ENCODE data around the gene RTN4R. TPM values are rescaled to one million over a fixed set of nuclear protein-coding genes. Genes with fewer than 3 reads are reported as not detected.

RTN4R gene
- total and polyA plus RNA-seq, 2 of the 8 experiments (the other 6 are each of a cell fraction or from before 2014, with no cell fraction given), result 21.8 to 41.3 TPM

DNA sequence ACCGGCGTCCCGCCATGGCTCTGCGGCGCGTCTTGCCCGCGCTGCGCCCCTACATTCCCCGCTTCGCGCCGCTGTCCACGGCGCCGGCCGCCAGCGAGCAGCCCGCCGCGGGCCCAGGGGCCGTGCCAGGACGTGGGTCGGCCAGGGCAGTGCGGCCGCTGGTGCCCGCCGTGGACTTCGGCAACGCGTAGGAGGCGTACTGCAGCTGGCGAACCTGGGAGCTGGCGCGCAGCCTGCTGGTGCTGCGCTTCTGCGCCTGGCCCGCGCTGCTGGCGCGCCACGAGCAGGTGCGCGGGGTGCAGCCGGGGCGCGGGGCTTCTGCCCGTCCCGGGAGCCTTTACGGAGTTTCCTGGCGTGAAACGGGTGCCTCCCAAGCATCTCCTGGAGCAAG is 31.6 kb upstream of the RTN4R start:
- Histone ChIP-seq H3K18ac (ENCODE audit: extremely low read depth, low read length) (no peak overlapping the region; the same call in 1 of the 2 replicates), H4K5ac (ENCODE audit: insufficient read length, low read depth, low read length) (no peak overlapping the region), H2BK12ac (ENCODE audit: low read depth, low read length) (no peak overlapping the region), H2AFZ (ENCODE audit: low read length) (no peak overlapping the region; the same call in 1 of the 2 replicates), H2BK15ac (ENCODE audit: low read length) (no peak overlapping the region), H3K56ac (replicated peaks; ENCODE audit: insufficient read length, low read depth, low read length) (no peak overlapping the region), H3K23me2 (ENCODE audit: low read depth, low read length) (peaks cover 7% of the 10 kb centered on the region; the same call in 1 of the 2 replicates), H2BK120ac (replicated peaks; ENCODE audit: low read depth, low read length) (no peak overlapping the region), H3K23ac (ENCODE audit: insufficient read length) (no peak overlapping the region), H4K20me1 (replicated peaks in 1 of 2; ENCODE audit: control insufficient read depth in 1 of 2, insufficient read depth in 2 of 2, low read length in 2 of 2) (peaks cover 0 to 3% of the 10 kb centered on the region in 2 experiments), H3K4ac (replicated peaks; ENCODE audit: insufficient read length, low read depth, low read length) (no peak overlapping the region), H2BK5ac (ENCODE audit: low read depth, low read length) (no peak overlapping the region), H3K79me2 (ENCODE audit: control insufficient read depth in 1 of 2, insufficient read depth in 2 of 2, low read length in 2 of 2) (no peaks in the 10 kb centered on the region), H4K91ac (replicated peaks; ENCODE audit: insufficient read length, low read length) (no peak overlapping the region), H3K4me3 (ENCODE audit: extremely low read depth in 1 of 4, insufficient read depth in 2 of 4, low read depth in 3 of 4, low read length in 4 of 4) (peak overlapping the region; percentile 43 to 66 (median 52)), H3K27me3 (replicated peaks in 1 of 4; ENCODE audit: control insufficient read depth in 3 of 4, extremely low read depth in 1 of 4, insufficient read depth in 3 of 4, low read length in 3 of 4) (peaks cover 17 to 46% (median 36%) of the 10 kb centered on the region in 4 experiments), H3K4me1 (replicated peaks in 1 of 4; ENCODE audit: control insufficient read depth in 3 of 4, insufficient read depth in 4 of 4, low read length in 3 of 4) (peaks cover 0 to 4% (median 0%) of the 10 kb centered on the region in 4 experiments; a peak in 3 of 7 replicates), H3K9ac (replicated peaks in 1 of 4; ENCODE audit: extremely low read depth in 1 of 4, low read depth in 3 of 4, low read length in 3 of 4) (no peak overlapping the region), H3K4me2 (ENCODE audit: insufficient read depth in 1 of 2, low read depth in 2 of 2, low read length in 2 of 2) (peak overlapping the region; percentile 48 to 88), H2BK20ac (ENCODE audit: low read length) (no peak overlapping the region), H3K14ac (ENCODE audit: insufficient read length) (no peak overlapping the region), H2AK5ac (ENCODE audit: low read depth, low read length) (no peak overlapping the region), H3K79me1 (ENCODE audit: low read depth, low read length) (no peaks in the 10 kb centered on the region), H3K27ac (ENCODE audit: low read depth, low read length) (no peak overlapping the region), H3K36me3 (ENCODE audit: control insufficient read depth in 2 of 4, insufficient read depth in 4 of 4, low read length in 3 of 4) (no peaks in the 10 kb centered on the region), H3K9me3 (ENCODE audit: insufficient read depth in 2 of 2, low read depth in 1 of 2, low read length in 1 of 2) (no peaks in the 10 kb centered on the region), H4K8ac (ENCODE audit: extremely low read depth, insufficient read depth, low read length) (no peak overlapping the region)
- 2% methylated on average over 16 of the region's 52 CpGs; no CpG with 5 or more reads in 1 of the 2 experiments for WGBS, 2 experiments (ENCODE audit: extremely low coverage in 1 of 2, insufficient coverage in 1 of 2, insufficient read length in 1 of 2, insufficient replicate concordance in 2 of 2, low coverage in 1 of 2, low lambda C conversion rate in 2 of 2, missing lambda C conversion rate in 1 of 2)
- POLR2A ChIA-PET (ENCODE audit: partially characterized antibody), result no interaction called here
- no peak for DNase-seq (ENCODE audit: low read depth in 1 of 2, low spot score in 2 of 2)
- no peak for FAIRE-seq
- CTCF ChIA-PET (ENCODE audit: partially characterized antibody), result no interaction called here
- no peak for TF ChIP-seq TEAD4 (IDR thresholded peaks at IDR 0.05; ENCODE audit: low read depth, low read length)
- TF ChIP-seq PHF8 (conservative IDR thresholded peaks at IDR 0.05; ENCODE audit: low read depth, low read length), result no peak
- no peak for TF ChIP-seq CTBP2 (IDR thresholded peaks at IDR 0.05; ENCODE audit: borderline replicate concordance, insufficient read depth, insufficient read length, low read length)
- TF ChIP-seq HDAC2 (IDR thresholded peaks at IDR 0.05; ENCODE audit: borderline replicate concordance in 1 of 2, low read depth in 2 of 2, low read length in 2 of 2), result peak in 1 of 2 experiments; percentile 4; a peak in 1 of 4 replicates
- TF ChIP-seq CREB1 (IDR thresholded peaks at IDR 0.05), result no peak
- TF ChIP-seq MAFK (IDR thresholded peaks at IDR 0.05; ENCODE audit: low read depth, low read length), result no peak
- no peak for TF ChIP-seq BCL11A (IDR thresholded peaks at IDR 0.05; ENCODE audit: low read depth in 2 of 2, low read length in 2 of 2)
- TF ChIP-seq, protein P1, sequence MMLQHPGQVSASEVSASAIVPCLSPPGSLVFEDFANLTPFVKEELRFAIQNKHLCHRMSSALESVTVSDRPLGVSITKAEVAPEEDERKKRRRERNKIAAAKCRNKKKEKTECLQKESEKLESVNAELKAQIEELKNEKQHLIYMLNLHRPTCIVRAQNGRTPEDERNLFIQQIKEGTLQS (IDR thresholded peaks at IDR 0.05; ENCODE audit: insufficient read depth, low read depth, low read length), result no peak
- TF ChIP-seq RAD21 (IDR thresholded peaks at IDR 0.05 in 1 of 2, conservative IDR thresholded peaks at IDR 0.05 in 1 of 2; ENCODE audit: low read depth in 2 of 2, low read length in 2 of 2), result no peak
- TF ChIP-seq TAF7 (optimal IDR thresholded peaks at IDR 0.05; ENCODE audit: borderline replicate concordance, low read depth, low read length), result no peak
- no peak for TF ChIP-seq SIN3A (conservative IDR thresholded peaks at IDR 0.05 in 1 of 2, IDR thresholded peaks at IDR 0.05 in 1 of 2; ENCODE audit: low read depth in 1 of 2, low read length in 2 of 2)

All from H1 (cell line).